Measurements from ENCODE around the gene BRCA1.

DNA sequence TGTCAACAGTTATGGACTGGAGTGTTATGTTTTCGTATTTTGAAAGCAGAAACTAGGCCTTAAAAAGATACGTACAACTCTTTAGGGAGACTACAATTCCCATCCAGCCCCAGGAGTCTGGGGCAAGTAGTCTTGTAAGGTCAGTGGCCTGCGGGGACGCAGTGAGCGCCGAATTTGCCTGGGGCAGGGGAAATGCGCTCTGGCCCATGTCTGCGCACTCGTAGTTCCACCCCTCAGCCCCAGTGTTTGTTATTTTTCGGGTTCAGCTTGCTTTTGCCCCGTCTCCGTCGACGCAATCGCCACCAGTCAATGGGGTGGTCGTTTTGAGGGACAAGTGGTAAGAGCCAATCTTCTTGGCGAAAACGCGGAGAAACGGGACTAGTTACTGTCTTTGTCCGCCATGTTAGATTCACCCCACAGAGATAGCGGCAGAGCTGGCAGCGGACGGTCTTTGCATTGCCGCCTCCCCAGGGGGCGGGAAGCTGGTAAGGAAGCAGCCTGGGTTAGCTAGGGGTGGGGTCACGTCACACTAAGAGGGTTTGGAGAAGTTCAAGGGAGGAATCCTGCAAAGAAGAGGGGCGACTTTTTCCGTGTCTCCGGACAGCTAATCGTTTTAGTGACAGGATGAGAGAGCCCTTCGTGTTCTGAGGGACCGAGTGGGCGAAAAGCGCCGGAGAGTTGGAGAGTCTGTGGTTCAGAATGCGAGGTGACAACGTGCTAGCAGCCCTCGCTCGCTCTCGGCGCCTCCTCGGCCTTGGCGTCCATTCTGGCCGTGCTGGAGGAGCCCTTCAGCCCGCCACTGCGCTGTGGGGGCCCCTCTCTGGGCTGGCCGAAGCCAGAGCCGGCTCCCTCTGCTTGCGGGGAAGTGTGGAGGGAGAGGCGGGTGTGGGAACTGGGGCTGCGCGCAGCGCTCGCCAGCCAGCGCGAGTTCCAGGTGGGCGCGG lies 1.1 kb upstream of the BRCA1 start:
- TF ChIP-seq, protein P1, sequence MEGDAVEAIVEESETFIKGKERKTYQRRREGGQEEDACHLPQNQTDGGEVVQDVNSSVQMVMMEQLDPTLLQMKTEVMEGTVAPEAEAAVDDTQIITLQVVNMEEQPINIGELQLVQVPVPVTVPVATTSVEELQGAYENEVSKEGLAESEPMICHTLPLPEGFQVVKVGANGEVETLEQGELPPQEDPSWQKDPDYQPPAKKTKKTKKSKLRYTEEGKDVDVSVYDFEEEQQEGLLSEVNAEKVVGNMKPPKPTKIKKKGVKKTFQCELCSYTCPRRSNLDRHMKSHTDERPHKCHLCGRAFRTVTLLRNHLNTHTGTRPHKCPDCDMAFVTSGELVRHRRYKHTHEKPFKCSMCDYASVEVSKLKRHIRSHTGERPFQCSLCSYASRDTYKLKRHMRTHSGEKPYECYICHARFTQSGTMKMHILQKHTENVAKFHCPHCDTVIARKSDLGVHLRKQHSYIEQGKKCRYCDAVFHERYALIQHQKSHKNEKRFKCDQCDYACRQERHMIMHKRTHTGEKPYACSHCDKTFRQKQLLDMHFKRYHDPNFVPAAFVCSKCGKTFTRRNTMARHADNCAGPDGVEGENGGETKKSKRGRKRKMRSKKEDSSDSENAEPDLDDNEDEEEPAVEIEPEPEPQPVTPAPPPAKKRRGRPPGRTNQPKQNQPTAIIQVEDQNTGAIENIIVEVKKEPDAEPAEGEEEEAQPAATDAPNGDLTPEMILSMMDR (IDR thresholded peaks at IDR 0.05): no peak
- TF ChIP-seq EP300 (IDR thresholded peaks at IDR 0.05) (no peak), POLR2A (IDR thresholded peaks at IDR 0.05) (no peak)

Measured in tibial nerve (tissue), 4 donors.